AG08395 (cell line): ENCODE results near the gene ANKLE1.
"Not testable (repeated sequence)": the region's sequence is repeated elsewhere in the genome, so short reads cannot be mapped to it uniquely, and the experiment has no call there.

Experiments used
- DNase-seq: peaks from one replicate; pipeline ENCODE4 v3.0.0; 2012; ENCODE audit warnings: mixed read lengths, low spot score

Gene ANKLE1

GRCh38 chr19:17282488-17283125 lies 906 bp downstream of the ANKLE1 start:
- DNase-seq, result peak; percentile 84

- no peak for DNase-seq
These were observed 1.8 kb downstream of the ANKLE1 start for GRCh38 chr19:17283504-17283996.

- no peak for DNase-seq
These were observed 3.9 kb downstream of the ANKLE1 start for GRCh38 chr19:17285415-17286135.

- no peak for DNase-seq
These were observed 4.6 kb downstream of the ANKLE1 start for GRCh38 chr19:17286263-17286662.

- DNase-seq, result no peak
These were observed 5.1 kb downstream of the ANKLE1 start for GRCh38 chr19:17286752-17287151.

GRCh38 chr19:17289489-17289888 lies 7.8 kb downstream of the ANKLE1 start:
- peak; percentile 94 for DNase-seq

- peak; percentile 97 for DNase-seq
These were observed 10.8 kb downstream of the ANKLE1 start for GRCh38 chr19:17292301-17293074.

- DNase-seq, result no peak
These were observed 11.9 kb downstream of the ANKLE1 start for GRCh38 chr19:17293605-17294004.

- DNase-seq, result peak; percentile 42
These were observed 12.6 kb downstream of the ANKLE1 start for GRCh38 chr19:17294051-17294891.

GRCh38 chr19:17295551-17295950 lies 13.8 kb downstream of the ANKLE1 start:
- not testable (repeated sequence) for DNase-seq

GRCh38 chr19:17296273-17296672 lies 14.6 kb downstream of the ANKLE1 start:
- peak; percentile 40 for DNase-seq

GRCh38 chr19:17296976-17297375 lies 15.3 kb downstream of the ANKLE1 start:
- no peak for DNase-seq

GRCh38 chr19:17300992-17301619 lies 19.4 kb downstream of the ANKLE1 start:
- no peak for DNase-seq

- no peak for DNase-seq
These were observed 20.9 kb downstream of the ANKLE1 start for GRCh38 chr19:17302391-17303166.

- peak; percentile 98 for DNase-seq
These were observed 21.7 kb downstream of the ANKLE1 start, which contains the start of gene ABHD8 for GRCh38 chr19:17303167-17303939. ABHD8 (minus strand) TSS chr19:17303425; CDS start chr19:17301616, 1,809 bp downstream.

GRCh38 chr19:17303940-17304267 lies 22.2 kb downstream of the ANKLE1 start:
- DNase-seq, result no peak

GRCh38 chr19:17304386-17305215 lies 22.9 kb downstream of the ANKLE1 start:
- DNase-seq, result no peak

- no peak for DNase-seq
These were observed 23.5 kb downstream of the ANKLE1 start for GRCh38 chr19:17305216-17305516.
